ENCODE data around the gene BLVRA.
A peak's percentile ranks its signal among the peaks of the same experiment; 100 is the strongest.
"Not testable (repeated sequence)": the region's sequence is repeated elsewhere in the genome, so short reads cannot be mapped to it uniquely, and the experiment has no call there.

The BLVRA gene

GRCh38 chr7:43815373-43815772, 56.9 kb downstream of the BLVRA start (continued):
- TF ChIP-seq CREB5 (CRISPR knock-in tag; IDR thresholded peaks at IDR 0.05; ENCODE audit: low read depth) (no peak), ZFP3 (CRISPR knock-in tag; IDR thresholded peaks at IDR 0.05) (no peak)

GRCh38 chr7:43816046-43816797, 57.7 kb downstream of the BLVRA start:
- not testable (repeated sequence) for ATAC-seq

GRCh38 chr7:43823425-43823824, 64.9 kb downstream of the BLVRA start:
- ATAC-seq = not testable (repeated sequence)

GRCh38 chr7:43823941-43824340, 65.5 kb downstream of the BLVRA start:
- 0 out of 3 replicates have a peak, but pooled peaks have one; percentile 28 for ATAC-seq
- TF ChIP-seq PPARA (CRISPR knock-in tag; IDR thresholded peaks at IDR 0.05; ENCODE audit: borderline replicate concordance) = no peak
- TF ChIP-seq ZNF8 (CRISPR knock-in tag; IDR thresholded peaks at IDR 0.05) = no peak
- no peak for TF ChIP-seq ARNTL (CRISPR knock-in tag; IDR thresholded peaks at IDR 0.05; ENCODE audit: borderline replicate concordance, low read depth)
- TF ChIP-seq RARB (CRISPR knock-in tag; IDR thresholded peaks at IDR 0.05) = no peak
- TF ChIP-seq POU6F1 (CRISPR knock-in tag; IDR thresholded peaks at IDR 0.05; ENCODE audit: borderline replicate concordance, low read depth) = no peak
- TF ChIP-seq CREB5 (CRISPR knock-in tag; IDR thresholded peaks at IDR 0.05; ENCODE audit: low read depth) = no peak
- TF ChIP-seq ESRRG (CRISPR knock-in tag; IDR thresholded peaks at IDR 0.05) = no peak
- TF ChIP-seq TCF4 (CRISPR knock-in tag; IDR thresholded peaks at IDR 0.05; ENCODE audit: borderline replicate concordance) = no peak
- TF ChIP-seq ZC3H10 (CRISPR knock-in tag; IDR thresholded peaks at IDR 0.05) = no peak
- TF ChIP-seq SNAI2 (CRISPR knock-in tag; IDR thresholded peaks at IDR 0.05) = no peak
- no peak for TF ChIP-seq ZNF70 (CRISPR knock-in tag; IDR thresholded peaks at IDR 0.05)
- TF ChIP-seq ISL1 (CRISPR knock-in tag; IDR thresholded peaks at IDR 0.05) = no peak
- TF ChIP-seq ZFP3 (CRISPR knock-in tag; IDR thresholded peaks at IDR 0.05) = no peak
- TF ChIP-seq GLIS3 (CRISPR knock-in tag; IDR thresholded peaks at IDR 0.05) = no peak
- no peak for TF ChIP-seq ZFP30 (CRISPR knock-in tag; IDR thresholded peaks at IDR 0.05)
- TF ChIP-seq TOX (CRISPR knock-in tag; IDR thresholded peaks at IDR 0.05; ENCODE audit: borderline replicate concordance) = no peak
- no peak for TF ChIP-seq PATZ1 (CRISPR knock-in tag; IDR thresholded peaks at IDR 0.05; ENCODE audit: borderline replicate concordance)
- no peak for TF ChIP-seq ZNF565 (CRISPR knock-in tag; conservative IDR thresholded peaks at IDR 0.05; ENCODE audit: low read depth)

GRCh38 chr7:43824513-43824912, 66.0 kb downstream of the BLVRA start:
- ATAC-seq = not testable (repeated sequence)

GRCh38 chr7:43824963-43825362, 66.5 kb downstream of the BLVRA start:
- no peak for TF ChIP-seq ESRRG (CRISPR knock-in tag; IDR thresholded peaks at IDR 0.05)
- no peak for TF ChIP-seq GLIS3 (CRISPR knock-in tag; IDR thresholded peaks at IDR 0.05)
- peak; percentile 54; the same call in 1 of the 2 replicates for TF ChIP-seq ISL1 (CRISPR knock-in tag; IDR thresholded peaks at IDR 0.05)
- no peak for TF ChIP-seq CSDC2 (CRISPR knock-in tag; IDR thresholded peaks at IDR 0.05)
- no peak for TF ChIP-seq ZNF565 (CRISPR knock-in tag; conservative IDR thresholded peaks at IDR 0.05; ENCODE audit: low read depth)
- no peak for TF ChIP-seq OSR1 (CRISPR knock-in tag; IDR thresholded peaks at IDR 0.05)
- TF ChIP-seq RARB (CRISPR knock-in tag; IDR thresholded peaks at IDR 0.05) = no peak
- peak; percentile 70 for ATAC-seq

Data from SK-N-SH treated with all-trans-retinoic acid at 6 μM for 48 hours (cell line).